GM19099 (cell line): Measurements from ENCODE around the gene UGT2B15.
"Not testable (repeated sequence)": the region's sequence is repeated elsewhere in the genome, so short reads cannot be mapped to it uniquely, and the experiment has no call there.

Experiments used
- POLR2A ChIP-seq: IDR thresholded peaks from 3 replicates; pipeline ENCODE4 v1.6.1; 2011; ENCODE audit warnings: low read depth; ENCODE audit not compliant: insufficient read length; ENCODE audit errors: extremely low read depth

Gene UGT2B15

DNA sequence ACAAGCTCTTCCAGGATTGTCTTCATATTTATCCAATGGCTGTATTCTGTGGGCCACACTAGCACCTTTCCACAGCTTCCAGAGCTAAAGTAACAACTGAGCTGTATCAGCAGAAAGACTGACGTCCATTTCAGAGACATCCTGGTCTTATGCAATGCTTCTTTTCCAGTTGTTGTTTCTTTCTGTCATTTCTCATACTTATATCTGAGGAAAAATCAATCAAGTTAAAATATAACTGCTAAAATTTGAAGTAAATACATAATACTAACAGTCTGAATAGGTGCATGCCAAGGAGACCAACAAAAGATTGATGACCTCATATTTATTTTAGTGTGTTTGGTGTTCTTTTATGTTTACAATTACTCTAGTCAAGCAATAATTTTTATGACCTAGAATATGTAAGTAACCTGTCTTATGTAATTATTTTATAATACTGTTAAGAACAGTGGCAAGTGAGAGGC lies at the start of gene UGT2B15:
Gene UGT2B15 (minus strand): TSS at position 174 of the 461 bp plus-strand sequence. CDS start 34 bp downstream, at position 140.
- TF ChIP-seq POLR2A: not testable (repeated sequence)

DNA sequence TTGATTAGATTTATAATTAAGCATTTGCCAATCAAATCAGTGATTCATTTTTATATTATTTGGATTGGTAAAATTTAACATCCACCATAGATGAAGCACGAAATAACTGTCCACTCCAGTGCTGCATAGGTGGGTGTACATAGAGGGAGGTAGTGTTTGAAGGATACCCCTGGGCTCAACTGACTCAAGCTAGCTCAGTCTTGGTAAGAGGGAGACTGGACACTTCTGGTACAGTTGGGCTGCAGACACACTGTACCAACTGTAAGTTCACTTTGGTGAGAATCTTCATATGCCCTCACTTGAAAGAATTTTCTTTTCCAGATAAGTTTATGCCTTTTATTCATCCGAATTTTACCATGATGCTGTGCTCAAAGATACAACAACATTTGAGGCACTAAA lies 48.6 kb upstream of the UGT2B15 start:
- no peak for TF ChIP-seq POLR2A

DNA sequence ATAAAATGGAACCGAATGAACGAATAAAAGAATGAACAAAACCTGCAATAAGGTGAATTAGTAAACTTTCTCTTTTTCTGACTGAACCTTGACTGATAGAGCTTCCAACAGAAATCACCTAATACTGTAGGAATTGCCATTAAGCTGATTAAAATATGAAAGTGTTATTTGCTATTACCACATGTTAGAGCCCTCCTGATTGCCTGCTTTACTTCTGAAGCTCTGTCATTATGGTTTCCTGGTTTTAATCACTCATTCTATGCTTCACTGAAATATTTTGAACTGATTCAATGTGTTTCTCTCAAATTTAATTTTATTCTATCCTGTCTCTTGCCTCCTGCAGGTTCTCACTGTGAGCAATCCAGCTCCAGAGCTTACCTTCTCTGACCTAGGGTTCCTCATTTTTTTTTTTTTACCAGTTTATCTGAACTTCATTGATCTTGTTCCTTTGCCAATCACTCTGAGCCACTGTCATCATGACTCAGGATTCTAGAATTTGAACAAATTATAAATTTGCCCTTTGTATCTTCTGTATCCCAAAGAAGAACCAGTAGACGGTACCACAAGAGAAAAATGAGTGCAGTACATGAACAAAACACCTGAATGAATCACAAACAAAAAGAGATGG lies 48.1 kb upstream of the UGT2B15 start:
- no peak for TF ChIP-seq POLR2A

DNA sequence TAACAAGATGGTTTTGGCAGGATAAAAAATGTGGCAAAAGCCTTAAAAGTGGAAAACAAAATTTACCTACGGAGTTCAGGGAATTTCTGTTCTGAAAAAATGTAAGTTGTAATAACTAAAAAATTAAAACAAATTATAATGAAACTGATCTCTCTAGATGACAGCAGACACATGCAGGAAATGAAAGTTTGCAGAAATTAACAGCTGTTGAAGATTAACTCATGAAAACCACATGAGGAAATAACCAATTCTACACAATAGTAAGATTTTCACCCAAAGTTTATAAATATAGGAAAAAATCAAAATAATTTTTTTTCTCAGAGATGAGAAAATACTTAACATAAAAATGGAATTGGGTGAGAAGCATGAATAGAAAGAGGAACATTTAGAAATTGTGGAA lies 47.5 kb upstream of the UGT2B15 start:
- no peak for TF ChIP-seq POLR2A

DNA sequence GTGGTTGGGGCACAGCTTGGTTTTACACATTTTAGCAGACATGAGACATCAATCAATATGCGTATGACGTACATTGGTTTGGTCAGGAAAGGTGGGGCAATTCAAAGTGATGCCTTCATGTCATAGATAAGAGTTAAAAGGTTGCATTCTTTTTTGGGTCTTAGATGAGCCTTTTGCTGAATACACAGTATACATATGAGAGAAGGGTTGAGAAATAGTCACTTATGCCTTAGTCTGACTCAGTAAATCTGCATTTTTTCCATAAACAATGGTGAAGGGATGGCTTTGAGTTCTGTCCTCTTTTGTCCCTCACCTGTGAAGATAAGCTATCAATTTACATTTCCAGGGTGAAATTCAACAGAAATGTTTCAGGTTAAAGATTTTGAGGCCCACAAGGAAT lies 43.9 kb upstream of the UGT2B15 start:
- no peak for TF ChIP-seq POLR2A

DNA sequence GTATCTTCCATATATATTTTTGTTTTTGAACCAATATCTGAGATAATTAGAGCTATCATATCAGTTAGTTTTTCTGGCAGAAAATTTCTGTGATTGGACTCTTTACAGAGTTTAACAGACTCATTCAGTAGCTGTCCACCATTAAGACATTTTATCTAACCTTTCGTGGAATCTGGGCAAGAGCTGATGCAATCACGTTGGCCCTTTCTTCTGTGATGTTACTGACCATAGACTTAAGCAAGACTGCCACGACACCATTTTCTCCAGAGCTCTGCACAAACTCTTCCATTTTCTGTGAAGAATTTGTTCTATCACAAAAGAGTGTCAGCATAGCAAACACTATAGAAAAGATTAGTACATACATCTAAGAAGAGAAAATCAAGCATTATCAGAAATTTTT lies 41.8 kb upstream of the UGT2B15 start:
- TF ChIP-seq POLR2A: no peak

DNA sequence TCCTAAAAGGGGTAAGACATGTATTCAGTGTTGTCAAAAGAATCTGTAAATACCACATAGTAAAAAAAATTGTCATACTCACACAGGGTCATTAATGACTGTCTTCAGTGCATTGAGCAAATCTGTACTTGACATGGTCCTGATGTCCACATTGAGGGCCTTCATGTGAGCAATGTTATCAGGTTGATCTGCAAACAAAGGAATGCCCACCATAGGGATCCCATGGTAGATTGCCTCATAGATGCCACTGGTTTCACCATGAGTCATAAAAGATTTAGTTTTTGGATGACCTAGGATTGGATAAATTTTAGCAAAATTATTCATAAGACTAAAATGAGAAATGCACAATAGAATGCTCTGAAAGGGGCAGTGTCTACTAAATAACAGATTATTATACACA lies 38.1 kb upstream of the UGT2B15 start:
- TF ChIP-seq POLR2A: no peak

DNA sequence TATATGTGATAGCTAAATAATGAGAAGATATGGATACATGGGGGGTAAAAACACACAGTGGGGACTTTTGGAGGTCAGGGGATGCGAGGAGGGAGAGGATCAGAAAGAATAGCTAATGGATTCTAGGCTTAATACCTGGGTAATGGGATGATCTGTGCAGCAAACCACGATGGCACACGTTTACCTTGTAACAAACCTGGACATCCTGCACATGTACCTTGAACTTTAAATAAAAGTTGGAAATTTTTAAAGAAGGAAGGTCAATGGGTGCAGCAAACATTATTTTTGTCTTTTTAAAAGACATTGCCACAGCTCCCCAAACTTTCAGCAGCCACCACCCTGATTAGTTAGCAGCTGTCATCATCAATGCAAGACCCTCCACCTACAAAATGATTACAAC lies 29.7 kb upstream of the UGT2B15 start:
- no peak for TF ChIP-seq POLR2A

DNA sequence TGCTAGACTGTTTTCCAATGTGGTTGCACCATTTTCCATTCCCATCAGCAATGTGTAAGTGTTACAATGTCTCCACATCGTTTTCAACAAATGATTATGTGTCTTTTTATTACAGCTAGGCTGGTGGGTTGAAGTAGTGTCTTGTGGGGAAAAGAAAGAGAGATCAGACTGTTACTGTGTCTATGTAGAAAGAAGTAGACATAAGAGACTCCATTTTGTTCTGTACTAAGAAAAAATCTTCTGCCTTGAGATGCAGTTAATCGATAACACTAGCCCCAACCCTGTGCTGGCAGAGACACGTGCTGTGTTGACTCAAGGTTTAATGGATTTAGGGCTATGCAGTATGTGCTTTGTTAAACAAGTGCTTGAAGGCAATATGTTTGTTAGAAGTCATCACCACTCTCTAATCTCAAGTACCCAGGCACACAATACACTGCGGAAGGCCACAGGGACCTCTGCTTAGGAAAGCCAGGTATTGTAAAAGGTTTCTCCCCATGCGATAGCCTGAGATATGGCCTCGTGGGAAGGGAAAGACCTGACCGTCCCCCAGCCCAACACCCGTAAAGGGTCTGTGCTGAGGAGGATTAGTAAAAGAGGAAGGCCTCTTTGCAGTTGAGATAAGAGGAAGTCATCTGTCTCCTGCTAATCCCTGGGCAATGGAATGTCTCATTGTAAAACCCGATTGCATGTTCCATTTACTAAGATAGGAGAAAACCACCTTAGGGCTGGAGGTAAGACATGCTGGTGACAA lies 23.0 kb upstream of the UGT2B15 start:
- TF ChIP-seq POLR2A: no peak

DNA sequence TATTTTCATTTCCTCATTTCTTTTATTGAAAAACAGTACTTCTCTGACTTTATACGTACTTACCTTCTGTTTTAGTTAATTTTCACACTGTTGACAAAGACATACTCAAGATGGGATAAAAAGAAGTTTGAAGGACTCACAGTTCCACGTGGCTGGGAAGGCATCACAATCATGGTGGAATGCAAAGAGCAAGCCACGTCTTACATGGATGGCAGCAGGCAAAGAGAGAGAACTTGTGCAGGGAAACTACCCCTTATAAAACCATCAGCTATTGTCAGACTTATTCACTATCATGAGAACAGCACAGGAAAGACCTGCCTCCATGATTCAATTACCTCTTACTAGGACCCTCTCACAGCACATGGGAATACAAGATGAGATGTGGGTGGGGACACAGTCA lies 20.7 kb upstream of the UGT2B15 start:
- TF ChIP-seq POLR2A: no peak

DNA sequence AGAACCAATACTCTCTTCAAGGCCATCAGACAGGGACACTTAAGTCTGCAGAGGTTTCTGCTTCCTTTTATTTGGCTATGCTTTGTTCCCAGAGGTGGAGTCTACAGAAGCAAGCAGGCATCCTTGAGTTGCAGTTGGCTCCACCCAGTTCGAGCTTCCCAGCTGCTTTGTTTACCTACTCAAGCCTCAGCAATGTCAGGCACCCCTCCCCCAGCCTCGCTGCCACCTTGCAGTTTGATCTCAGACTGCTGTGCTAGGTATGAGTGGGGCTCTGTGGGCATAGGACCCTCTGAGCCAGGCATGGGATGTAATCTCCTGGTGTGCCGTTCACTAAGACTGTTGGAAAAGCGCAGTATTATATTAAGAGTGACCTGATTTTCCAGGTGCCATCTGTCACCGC lies 12.6 kb upstream of the UGT2B15 start:
- no peak for TF ChIP-seq POLR2A

DNA sequence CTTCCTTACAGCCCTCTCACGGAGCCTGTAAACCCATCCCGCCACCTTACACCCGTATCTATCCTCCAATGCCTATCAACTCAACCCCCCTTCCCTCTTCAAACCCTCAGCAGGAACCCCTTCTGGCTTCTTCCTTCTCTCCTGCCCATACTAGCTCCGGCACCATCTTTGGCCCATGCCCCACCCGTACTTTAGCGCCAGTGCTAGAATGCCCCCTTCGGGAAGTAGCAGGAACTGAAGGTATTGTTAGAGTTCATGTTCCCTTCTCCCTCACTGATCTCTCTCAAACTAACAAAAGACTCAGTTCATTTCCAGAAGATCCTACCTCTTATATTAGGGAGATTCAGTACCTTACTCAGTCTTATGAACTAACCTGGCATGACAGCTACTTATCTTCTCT lies 2.7 kb upstream of the UGT2B15 start:
- no peak for TF ChIP-seq POLR2A

DNA sequence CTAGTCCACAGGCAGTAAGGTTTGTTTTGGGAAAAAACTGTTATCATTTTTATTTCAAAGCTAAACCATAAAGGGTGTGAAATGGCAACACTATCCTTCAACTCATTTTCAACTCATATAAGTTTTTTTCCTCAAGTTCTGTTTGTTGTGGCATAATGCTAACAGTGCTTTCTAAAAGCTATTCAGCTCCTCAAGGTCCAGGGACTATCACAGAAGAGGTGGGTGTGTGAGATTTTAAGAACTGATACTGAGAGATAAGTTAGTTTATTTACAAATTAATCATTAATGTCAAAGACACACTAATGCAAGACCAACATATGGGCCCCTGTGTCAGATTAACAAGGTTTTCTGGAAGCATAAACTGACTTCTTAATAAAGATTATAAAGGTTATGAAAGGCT lies 11.8 kb downstream of the UGT2B15 start:
- no peak for TF ChIP-seq POLR2A

DNA sequence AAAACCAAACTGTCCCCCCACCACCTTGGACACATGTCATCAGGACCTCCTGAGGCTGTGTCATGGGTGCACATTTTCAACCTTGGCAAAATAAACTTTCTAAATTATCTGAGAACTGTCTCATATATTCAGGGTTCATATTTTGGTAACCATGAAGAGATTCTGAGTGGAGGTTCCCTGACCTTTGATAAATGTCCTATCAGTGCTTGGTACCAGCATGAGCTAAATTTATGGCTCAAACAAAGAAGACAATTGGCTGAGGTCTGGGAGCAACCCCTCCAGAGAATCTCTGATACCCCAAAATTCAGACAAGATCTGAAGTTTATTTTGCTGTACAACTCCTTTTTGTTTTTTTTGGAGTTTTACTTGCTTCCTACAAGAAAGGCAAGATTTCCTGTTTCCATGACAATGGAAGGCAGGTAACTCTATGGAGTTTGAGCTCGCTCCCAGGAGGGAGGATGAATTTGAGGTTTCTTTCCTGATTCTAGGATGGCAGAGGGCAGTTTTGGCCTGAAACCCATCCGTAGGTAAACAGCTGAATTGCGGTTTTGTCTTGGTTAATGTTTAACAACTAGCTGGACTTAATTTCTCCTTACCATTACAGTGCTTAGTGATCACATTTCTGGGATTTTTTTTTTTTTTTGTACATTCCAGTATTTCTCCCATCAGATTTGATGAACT lies 14.5 kb downstream of the UGT2B15 start:
- TF ChIP-seq POLR2A: no peak

DNA sequence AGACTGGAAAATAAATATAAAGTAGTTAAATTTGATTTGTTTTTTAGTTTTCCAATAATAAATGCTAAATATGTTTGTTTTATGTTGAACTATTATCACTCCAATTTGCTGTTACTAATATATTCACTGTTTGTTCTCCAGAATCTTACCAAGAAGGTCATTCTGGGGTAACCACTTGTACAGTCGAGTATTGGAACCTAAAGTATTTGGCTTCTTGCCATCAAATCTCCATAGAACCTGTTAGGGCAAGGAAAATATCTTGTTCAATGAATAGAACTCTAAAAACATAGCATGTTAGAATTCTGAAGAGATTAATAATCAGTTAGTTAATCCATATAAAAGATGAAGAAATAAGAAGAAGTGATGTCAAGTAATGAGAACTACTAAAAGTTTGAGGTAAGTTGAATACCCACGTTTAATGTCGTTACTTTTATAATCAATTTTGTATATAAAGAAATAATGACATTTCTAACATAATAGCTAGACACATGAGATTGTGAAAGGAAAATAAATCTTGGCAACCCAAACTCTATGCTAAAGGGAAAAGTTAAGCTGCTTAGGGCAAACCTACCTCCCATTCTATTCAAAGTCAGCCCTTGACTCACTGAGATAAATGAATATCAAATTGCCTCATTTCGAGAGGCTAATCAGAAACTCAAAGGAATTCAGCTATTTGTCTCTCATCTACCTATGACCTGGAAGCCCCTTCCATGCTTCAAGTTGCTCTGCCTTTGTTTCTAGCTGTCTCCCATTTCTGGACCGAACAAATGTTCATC lies 15.3 kb downstream of the UGT2B15 start:
- no peak for TF ChIP-seq POLR2A
